Glomerular visceral epithelial cell (primary cell): Measurements from ENCODE around the gene SHOX.

ENCODE experiments used
- DNase-seq: peaks from one replicate; pipeline ENCODE4 v3.0.0-alpha.2; 2016; ENCODE audit errors: extremely low spot score

The SHOX gene

DNA sequence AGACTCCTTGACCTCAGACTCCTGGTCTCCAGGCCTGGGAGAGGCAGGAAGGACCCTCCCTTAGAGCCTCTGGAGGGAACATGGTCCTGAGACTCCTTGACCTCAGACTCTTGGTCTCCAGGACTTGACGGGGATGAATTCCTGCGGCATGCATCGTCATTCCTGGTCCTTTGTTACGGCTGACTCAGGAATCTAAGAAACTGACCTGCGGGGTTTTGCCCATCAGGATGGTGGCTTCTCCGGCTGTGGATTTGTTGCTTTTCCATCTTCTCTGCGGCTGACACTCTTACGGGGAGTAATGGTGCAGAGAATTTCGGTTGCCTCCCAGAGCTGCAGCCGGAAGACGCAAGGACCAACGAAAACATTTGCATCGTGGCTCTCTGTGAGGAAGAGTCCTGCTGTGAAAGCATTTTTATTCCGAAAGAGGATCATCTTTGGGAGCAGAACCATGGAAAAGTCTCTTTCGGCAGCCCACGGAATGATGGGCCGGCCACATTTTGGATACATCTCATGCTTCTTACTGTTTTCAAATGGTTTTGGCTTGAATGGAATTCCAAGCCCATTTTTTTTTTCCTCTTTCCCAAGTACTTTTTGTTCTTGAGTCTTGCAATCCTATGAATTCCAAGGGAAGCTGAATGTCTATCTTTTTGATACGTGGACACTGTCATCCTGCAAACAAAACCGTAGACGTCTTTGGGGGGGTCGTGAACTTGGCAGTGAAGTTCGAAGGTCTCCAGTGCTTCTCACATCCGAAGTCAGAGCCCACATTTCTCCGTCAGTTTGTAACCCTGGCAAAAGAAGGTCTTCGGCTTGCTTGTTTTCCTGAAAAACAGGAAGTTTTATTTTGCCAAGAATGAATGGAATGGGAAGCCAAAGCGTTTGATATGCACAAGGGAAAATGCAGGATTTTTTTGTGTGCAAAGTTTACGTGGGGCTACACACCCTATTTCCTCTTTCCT is 36.5 kb downstream of the SHOX start:
- no peak for DNase-seq

- no peak for DNase-seq
Observed at GRCh38 chrX:670645-671044, 40.1 kb downstream of the SHOX start.

GRCh38 chrX:672931-673330 is 42.3 kb downstream of the SHOX start:
- DNase-seq = no peak

DNA sequence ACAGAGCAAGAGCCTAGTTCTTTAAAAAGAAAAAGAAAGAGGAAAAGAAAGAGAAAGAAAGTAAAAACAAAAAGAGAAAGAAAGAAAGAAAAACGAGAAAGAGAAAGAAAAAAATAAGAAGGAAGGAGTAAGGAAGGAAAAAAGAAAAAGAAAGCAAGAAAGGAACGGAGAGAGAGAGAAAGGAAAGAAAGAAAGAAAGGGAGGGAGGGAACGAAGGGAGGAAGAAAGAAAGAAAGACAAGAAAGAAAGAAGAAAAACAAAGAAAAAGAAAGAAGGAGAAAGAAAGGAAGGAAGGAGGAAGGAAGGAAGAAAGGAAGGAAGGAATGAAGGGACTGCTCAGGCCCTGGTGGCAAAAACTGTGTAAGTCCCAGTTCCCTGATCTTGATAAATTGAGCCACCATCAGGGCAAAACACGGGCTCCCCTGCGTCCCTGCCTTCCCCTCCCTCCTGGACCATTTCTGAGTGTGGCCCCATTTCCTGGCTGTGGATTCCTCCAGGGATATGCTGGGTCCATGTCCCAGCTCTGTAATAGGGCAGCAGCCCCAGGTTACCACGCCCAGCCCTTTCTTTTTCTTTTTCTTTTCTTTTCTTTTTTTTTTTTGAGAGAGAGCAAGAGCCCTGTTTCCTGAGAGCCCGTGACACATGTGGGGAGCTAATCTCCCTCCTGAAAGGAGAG is 44.8 kb downstream of the SHOX start:
- DNase-seq = no peak

GRCh38 chrX:675955-676295 is 45.3 kb downstream of the SHOX start:
- DNase-seq = no peak

DNA sequence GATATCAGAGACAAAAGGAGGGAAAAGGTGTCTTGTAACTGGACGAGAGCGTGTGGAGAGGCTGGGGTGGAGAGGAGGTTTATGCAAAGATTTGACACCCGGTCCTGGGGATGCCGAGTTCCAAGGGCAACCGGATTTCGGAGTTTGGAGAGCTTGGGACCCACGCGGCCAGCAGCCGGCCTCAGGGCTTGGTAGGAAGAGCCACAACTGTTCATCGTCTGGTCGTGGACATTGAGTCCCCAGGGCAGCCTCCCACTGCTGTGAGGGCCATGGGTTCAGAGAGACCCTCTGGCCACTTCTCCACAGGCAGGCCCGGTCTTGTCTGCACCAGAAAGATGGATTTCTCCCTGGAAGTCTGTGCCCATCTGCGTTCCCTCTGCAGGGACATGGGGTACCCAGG is 46.8 kb downstream of the SHOX start:
- no peak for DNase-seq

DNA sequence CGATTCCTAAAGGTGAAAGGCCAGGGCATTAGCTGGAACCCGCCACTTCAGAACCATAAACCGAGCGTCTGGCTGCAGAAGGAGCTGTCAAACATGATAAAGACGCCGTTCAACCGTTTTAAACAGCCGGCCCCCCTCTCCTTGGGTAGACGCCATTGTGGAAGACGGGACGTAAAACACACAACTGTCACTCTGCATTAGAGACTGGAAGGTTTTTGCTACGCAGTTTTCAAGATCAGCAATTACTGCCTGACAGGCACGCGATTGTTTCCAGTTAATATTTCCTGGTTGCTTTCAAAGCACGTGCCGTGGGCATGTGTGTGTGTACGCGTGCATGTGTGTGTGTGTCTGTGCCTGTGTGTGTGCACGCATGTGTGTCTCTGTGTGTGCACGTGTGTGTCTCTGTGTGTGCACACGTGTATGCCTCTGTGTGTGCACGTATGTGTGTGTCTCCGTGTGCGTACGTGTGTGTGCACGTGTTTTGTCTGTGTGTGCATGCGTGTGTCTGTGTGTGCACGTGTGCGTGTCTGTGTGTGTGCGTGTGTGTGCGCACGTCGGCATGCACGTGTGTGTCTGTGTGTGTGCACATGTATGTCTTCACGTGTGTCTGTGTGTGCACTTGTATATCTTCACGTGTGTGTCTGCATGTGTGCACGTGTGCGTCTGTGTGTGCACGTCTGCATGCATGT is 48.8 kb downstream of the SHOX start:
- no peak for DNase-seq

- no peak for DNase-seq
Observed at GRCh38 chrX:680062-680461, 49.5 kb downstream of the SHOX start.

GRCh38 chrX:681989-682388 is 51.4 kb downstream of the SHOX start:
- DNase-seq = no peak

- DNase-seq = no peak
Observed at GRCh38 chrX:682892-683291, 52.3 kb downstream of the SHOX start.

DNA sequence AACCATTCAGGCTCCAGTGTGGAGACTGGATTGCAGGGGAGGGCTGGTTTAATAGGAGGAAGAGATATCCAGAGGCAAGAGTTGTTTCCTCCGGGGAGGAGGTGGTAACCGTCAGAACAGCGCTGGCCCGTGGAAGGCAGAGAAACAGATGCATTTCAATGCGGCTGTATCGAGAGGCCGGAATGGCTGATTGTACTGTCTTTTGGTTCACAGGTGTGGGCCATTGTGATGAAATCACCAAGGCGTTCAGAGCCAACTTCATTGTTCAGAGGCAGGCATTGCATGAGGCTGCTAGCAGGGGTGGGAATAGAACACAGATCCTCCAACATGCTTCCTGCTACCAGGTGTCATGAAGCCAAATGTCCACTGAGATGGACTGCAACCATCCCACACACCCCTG is 53.0 kb downstream of the SHOX start:
- DNase-seq = no peak

GRCh38 chrX:685120-686032 is 54.8 kb downstream of the SHOX start:
- DNase-seq = no peak

- no peak for DNase-seq
Observed at GRCh38 chrX:689983-690382, 59.4 kb downstream of the SHOX start.

DNA sequence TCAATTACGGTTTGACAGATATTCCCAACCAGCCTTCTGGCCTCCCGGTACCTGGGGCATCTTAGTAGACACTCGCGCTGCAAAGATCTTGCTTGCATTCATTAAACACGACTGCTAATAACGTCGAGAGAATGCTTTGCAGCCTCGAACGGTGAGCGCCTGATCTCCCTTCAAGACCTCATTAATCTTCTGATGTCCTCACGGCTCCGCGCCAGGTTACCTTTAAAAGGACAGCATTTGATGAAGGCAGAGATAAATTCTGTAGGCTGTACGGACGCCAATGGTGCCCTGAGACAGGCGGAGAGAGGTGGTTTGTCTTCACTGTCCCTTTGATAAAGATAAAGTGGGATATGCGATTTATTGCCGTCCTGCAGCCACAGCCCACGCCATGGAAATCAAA is 64.2 kb downstream of the SHOX start:
- DNase-seq = no peak

- DNase-seq = no peak
Observed at GRCh38 chrX:698206-698605, 67.6 kb downstream of the SHOX start.

GRCh38 chrX:700936-701335 is 70.3 kb downstream of the SHOX start:
- no peak for DNase-seq

DNA sequence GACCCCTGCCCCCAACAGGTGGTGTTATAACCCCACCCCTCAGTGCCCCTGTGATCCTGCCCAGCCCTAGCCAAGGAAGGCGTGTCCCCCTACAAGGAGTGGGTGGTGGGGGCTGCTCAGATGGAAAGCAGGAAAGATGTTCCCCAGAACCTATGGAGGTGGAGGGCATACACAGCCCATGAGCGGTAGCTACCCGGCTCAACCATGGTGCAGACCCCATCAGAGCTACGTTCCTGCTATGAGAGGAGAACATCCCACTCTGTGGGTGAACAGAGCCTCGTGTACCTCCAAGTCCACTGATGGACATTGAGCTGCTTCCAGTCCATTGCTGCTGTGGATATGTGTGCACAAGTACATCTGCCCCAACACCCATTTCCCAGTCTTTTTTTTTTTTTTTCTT is 71.1 kb downstream of the SHOX start:
- no peak for DNase-seq

- DNase-seq = no peak
Observed at GRCh38 chrX:703466-703865, 72.9 kb downstream of the SHOX start.

- DNase-seq = no peak
Observed at GRCh38 chrX:703866-704265, 73.3 kb downstream of the SHOX start.
